Measurements from ENCODE around the gene CLIC1.
A peak's percentile ranks its signal among the peaks of the same experiment; 100 is the strongest.

CLIC1 gene

GRCh38 chr6:31768363-31769257 is 32.3 kb upstream of the CLIC1 start:
- no peak for DNase-seq

GRCh38 chr6:31767096-31767645 is 30.8 kb upstream of the CLIC1 start:
- no peak for DNase-seq

- no peak for DNase-seq
Observed at GRCh38 chr6:31765910-31766794, 29.8 kb upstream of the CLIC1 start.

GRCh38 chr6:31765559-31765909 is 29.2 kb upstream of the CLIC1 start:
- no peak for DNase-seq

- DNase-seq, result no peak
Observed at GRCh38 chr6:31764198-31764597, 27.9 kb upstream of the CLIC1 start.

- no peak for DNase-seq
Observed at GRCh38 chr6:31763619-31763940, 27.2 kb upstream of the CLIC1 start.

- no peak for DNase-seq
Observed at GRCh38 chr6:31762878-31763618, 26.7 kb upstream of the CLIC1 start.

- DNase-seq, result no peak
Observed at GRCh38 chr6:31762356-31762755, 26.0 kb upstream of the CLIC1 start, which contains the start of gene SAPCD1. TSS of gene SAPCD1 (plus strand) at chr6:31762656. CDS start at chr6:31763055, 399 bp downstream.

- no peak for DNase-seq
Observed at GRCh38 chr6:31761343-31761742, 25.0 kb upstream of the CLIC1 start.

- no peak for DNase-seq
Observed at GRCh38 chr6:31760790-31761189, 24.5 kb upstream of the CLIC1 start.

- no peak for DNase-seq
Observed at GRCh38 chr6:31758281-31758680, 22.0 kb upstream of the CLIC1 start.

GRCh38 chr6:31752739-31753319 is 16.5 kb upstream of the CLIC1 start:
- DNase-seq, result no peak

- no peak for DNase-seq
Observed at GRCh38 chr6:31750411-31751022, 14.2 kb upstream of the CLIC1 start.

GRCh38 chr6:31749301-31750036 is 13.1 kb upstream of the CLIC1 start:
- DNase-seq, result no peak

GRCh38 chr6:31744422-31744821 is 8.1 kb upstream of the CLIC1 start:
- DNase-seq, result no peak

GRCh38 chr6:31742894-31743293 is 6.6 kb upstream of the CLIC1 start:
- no peak for DNase-seq

- no peak for DNase-seq
Observed at GRCh38 chr6:31741815-31742214, 5.5 kb upstream of the CLIC1 start.

GRCh38 chr6:31740397-31741223 is 4.3 kb upstream of the CLIC1 start:
- no peak for DNase-seq

GRCh38 chr6:31739639-31740396 is 3.5 kb upstream of the CLIC1 start, which contains the start of gene MSH5:
TSS of gene MSH5 (plus strand) at chr6:31740005. CDS start at chr6:31740467, 462 bp downstream.
- DNase-seq, result peak; percentile 95
